ENCODE data around the gene FOXA1.

Gene FOXA1

GRCh38 chr14:37553935-37554550, 41.0 kb downstream of the FOXA1 start:
- no peak for DNase-seq

GRCh38 chr14:37551119-37551518, 43.9 kb downstream of the FOXA1 start:
- DNase-seq: no peak

GRCh38 chr14:37550511-37550910, 44.5 kb downstream of the FOXA1 start:
- no peak for DNase-seq

GRCh38 chr14:37546621-37547447, 48.2 kb downstream of the FOXA1 start:
- DNase-seq: peak; percentile 26 to 67

- no peak for DNase-seq
These were observed 49.9 kb downstream of the FOXA1 start for GRCh38 chr14:37545174-37545573.

GRCh38 chr14:37544407-37544806, 50.6 kb downstream of the FOXA1 start:
- no peak for DNase-seq

- DNase-seq: no peak
These were observed 55.1 kb downstream of the FOXA1 start for GRCh38 chr14:37539992-37540391.
